ENCODE measurements around the gene SPRR3.

DNA sequence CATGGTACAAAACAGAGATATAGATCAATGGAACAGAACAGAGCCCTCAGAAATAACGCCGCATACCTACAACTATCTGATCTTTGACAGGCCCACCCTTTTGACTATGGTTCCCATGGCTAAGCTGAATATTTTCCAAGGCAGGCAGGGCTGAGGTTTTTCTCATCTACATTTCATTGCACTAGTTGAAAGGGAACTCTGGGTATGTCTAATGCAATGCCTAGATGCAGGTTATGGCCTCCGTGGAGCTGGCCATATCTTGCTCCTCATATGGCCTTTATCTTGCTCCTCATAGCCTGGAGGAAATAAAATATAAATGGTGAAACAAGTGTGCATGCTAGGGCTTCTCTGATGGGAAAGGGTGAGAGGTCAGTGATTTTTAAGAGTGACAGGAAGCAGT, 44.0 kb upstream of the SPRR3 start:
- TF ChIP-seq, protein P1, sequence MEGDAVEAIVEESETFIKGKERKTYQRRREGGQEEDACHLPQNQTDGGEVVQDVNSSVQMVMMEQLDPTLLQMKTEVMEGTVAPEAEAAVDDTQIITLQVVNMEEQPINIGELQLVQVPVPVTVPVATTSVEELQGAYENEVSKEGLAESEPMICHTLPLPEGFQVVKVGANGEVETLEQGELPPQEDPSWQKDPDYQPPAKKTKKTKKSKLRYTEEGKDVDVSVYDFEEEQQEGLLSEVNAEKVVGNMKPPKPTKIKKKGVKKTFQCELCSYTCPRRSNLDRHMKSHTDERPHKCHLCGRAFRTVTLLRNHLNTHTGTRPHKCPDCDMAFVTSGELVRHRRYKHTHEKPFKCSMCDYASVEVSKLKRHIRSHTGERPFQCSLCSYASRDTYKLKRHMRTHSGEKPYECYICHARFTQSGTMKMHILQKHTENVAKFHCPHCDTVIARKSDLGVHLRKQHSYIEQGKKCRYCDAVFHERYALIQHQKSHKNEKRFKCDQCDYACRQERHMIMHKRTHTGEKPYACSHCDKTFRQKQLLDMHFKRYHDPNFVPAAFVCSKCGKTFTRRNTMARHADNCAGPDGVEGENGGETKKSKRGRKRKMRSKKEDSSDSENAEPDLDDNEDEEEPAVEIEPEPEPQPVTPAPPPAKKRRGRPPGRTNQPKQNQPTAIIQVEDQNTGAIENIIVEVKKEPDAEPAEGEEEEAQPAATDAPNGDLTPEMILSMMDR (IDR thresholded peaks at IDR 0.05): no peak
- no peak for TF ChIP-seq POLR2AphosphoS5 (IDR thresholded peaks at IDR 0.05)
- no peak for TF ChIP-seq POLR2A (IDR thresholded peaks at IDR 0.05)
- TF ChIP-seq EP300 (IDR thresholded peaks at IDR 0.05): no peak

All from sigmoid colon (tissue), 4 donors.